ENCODE data around the gene FHAD1. TPM values are rescaled to one million over a fixed set of nuclear protein-coding genes. Genes with fewer than 3 reads are reported as not detected.
"Not testable (repeated sequence)": the region's sequence is repeated elsewhere in the genome, so short reads cannot be mapped to it uniquely, and the experiment has no call there.

The FHAD1 gene
- total RNA-seq, 1 donor: under 0.01 TPM

- DNase-seq (ENCODE audit: low read depth in 2 of 3, low spot score in 2 of 3): no peak
Measured at GRCh38 chr1:15275921-15276683, 29.1 kb downstream of the FHAD1 start.

- DNase-seq (ENCODE audit: low read depth in 2 of 3, low spot score in 2 of 3): no peak
Measured at GRCh38 chr1:15276691-15277446, 29.8 kb downstream of the FHAD1 start.

DNA sequence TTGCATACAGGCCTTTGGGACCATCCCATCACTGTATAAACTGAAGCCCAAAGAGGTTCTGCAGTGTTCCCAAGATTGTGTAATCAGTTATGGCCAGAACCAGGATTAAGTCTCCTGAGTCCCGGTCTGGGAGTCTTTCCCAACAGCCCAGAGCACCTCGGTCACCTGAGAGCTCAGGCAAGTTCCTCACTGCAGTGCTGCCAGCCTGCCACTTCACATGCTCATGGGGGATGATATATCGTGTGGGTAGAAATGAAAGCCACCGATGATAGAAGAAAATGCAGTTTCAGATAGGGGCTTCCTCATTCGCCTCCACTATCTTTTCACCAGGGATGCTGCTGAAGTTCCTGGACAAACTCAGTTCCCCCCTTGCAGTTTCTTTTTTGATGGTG is 30.4 kb downstream of the FHAD1 start:
- DNase-seq (ENCODE audit: low read depth in 2 of 3, low spot score in 2 of 3): no peak

- DNase-seq (ENCODE audit: low read depth in 2 of 3, low spot score in 2 of 3): no peak
Measured at GRCh38 chr1:15277933-15278332, 30.9 kb downstream of the FHAD1 start.

DNA sequence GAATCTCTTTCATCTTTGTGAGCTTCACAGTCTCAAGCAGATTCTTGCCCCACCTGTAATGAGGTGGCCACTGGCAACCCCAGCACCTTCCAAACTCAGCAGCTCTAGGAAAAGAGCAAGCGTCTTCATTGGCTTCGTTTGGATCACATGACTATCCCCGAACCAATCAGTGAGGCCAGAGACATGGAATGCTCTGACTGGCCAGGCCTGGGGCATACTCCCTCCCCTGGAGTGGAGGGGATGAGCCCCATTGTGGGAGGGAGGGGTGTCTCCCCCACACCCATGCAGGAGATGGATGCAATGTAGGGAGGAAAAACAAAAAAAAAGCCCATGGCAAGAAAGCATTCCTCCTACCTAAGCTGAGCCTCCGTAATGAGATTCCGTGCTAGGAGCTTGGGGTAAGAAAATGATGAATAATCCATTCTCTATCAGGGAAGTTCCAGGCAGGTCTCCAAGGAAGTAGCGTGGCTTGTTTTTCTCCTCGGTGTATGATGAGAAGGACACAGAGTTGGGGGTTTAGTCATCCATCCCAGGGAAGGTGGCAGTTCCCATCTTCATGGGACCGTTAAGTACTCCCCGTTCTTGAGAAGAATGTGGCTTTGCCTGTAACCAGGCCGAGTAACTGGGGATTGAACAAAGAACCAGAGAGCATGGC is 32.7 kb downstream of the FHAD1 start:
- no peak for DNase-seq (ENCODE audit: low read depth in 2 of 3, low spot score in 2 of 3)

DNA sequence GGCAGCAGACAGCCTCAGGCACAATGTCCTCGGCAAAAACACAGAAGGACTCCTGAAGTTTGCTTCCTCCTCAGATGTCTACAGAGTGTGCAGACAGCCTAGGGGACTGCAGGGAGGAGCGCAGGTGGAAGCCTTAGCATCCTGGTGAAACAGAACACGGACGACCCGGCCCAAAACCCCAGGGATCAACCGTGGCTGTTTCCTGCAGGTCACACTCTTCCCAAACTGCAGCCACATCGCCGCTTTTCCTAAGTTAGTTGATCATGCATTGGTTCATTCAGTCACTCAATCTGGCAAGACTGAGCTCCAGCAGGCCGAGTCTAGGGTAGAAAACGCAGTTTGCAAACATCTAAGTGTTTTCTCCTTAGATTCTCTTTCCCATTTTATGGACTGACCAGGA is 33.4 kb downstream of the FHAD1 start:
- no peak for DNase-seq (ENCODE audit: low read depth in 2 of 3, low spot score in 2 of 3)

- DNase-seq (ENCODE audit: low read depth in 2 of 3, low spot score in 2 of 3): no peak
Measured at GRCh38 chr1:15282038-15282437, 35.0 kb downstream of the FHAD1 start.

- DNase-seq (ENCODE audit: low read depth in 2 of 3, low spot score in 2 of 3): no peak
Measured at GRCh38 chr1:15282810-15283474, 35.9 kb downstream of the FHAD1 start.

GRCh38 chr1:15283526-15283925 is 36.5 kb downstream of the FHAD1 start:
- DNase-seq (ENCODE audit: low read depth in 2 of 3, low spot score in 2 of 3): no peak

GRCh38 chr1:15286452-15286851 is 39.4 kb downstream of the FHAD1 start:
- no peak for DNase-seq (ENCODE audit: low read depth in 2 of 3, low spot score in 2 of 3)

GRCh38 chr1:15287035-15287979 is 40.3 kb downstream of the FHAD1 start:
- DNase-seq (ENCODE audit: low read depth in 2 of 3, low spot score in 2 of 3): no peak

- DNase-seq (ENCODE audit: low read depth in 2 of 3, low spot score in 2 of 3): no peak
Measured at GRCh38 chr1:15288173-15288926, 41.3 kb downstream of the FHAD1 start.

DNA sequence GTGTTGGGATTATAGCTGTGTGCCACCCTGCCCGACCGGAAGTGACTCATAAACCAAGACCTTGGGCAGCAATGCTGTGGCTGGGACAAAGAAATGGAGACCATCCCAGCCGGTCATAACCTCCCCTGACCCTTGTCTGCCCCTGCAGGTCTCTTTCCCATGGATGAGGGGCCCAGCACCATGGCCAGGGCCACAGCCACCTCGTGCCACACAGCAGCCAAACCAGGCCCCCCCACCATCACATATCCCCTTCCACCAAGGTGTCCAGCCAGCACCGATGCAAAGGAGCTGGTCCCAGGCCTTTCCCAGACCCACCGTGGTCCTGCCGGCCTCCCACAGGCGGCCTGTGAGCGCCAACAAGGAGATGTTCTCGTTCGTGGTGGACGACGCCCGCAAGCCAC is 42.2 kb downstream of the FHAD1 start:
- no peak for DNase-seq (ENCODE audit: low read depth in 2 of 3, low spot score in 2 of 3)

GRCh38 chr1:15290382-15290781 is 43.4 kb downstream of the FHAD1 start:
- no peak for DNase-seq (ENCODE audit: low read depth in 2 of 3, low spot score in 2 of 3)

- no peak for DNase-seq (ENCODE audit: low read depth in 2 of 3, low spot score in 2 of 3)
Measured at GRCh38 chr1:15295696-15296095, 48.7 kb downstream of the FHAD1 start.

- peak in 1 of 3 donors; percentile 14 for DNase-seq (ENCODE audit: low read depth in 2 of 3, low spot score in 2 of 3)
Measured at GRCh38 chr1:15296585-15297321, 49.7 kb downstream of the FHAD1 start.

- DNase-seq (ENCODE audit: low read depth in 2 of 3, low spot score in 2 of 3): not testable (repeated sequence)
Measured at GRCh38 chr1:15297975-15298374, 51.0 kb downstream of the FHAD1 start.

DNA sequence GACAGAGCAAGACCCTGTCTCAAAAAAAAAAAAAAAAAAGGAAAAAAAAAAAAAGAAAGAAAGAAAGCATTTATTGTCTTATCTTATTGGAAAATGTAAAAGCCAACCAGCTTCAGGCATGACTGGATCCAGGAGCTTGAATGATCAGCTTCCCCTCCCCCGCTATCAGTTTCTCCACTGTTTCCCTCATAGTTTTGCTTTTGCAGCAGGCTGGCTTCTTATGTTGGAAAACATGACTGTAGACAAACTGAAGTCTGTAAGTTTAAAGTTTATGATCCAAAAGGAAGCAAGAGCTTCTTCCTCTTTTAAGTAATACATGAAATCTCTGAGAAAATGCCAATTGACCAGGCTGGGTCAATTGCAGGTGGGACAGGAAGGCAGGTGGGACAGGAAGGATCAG is 52.2 kb downstream of the FHAD1 start:
- no peak for DNase-seq (ENCODE audit: low read depth in 2 of 3, low spot score in 2 of 3)

GRCh38 chr1:15299806-15300205 is 52.8 kb downstream of the FHAD1 start:
- no peak for DNase-seq (ENCODE audit: low read depth in 2 of 3, low spot score in 2 of 3)
